Endothelial cell (in vitro differentiated cells): ENCODE data around the gene CREBBP. TPM values are rescaled to one million over a fixed set of nuclear protein-coding genes. Genes with fewer than 3 reads are reported as not detected.

Source experiments
- DNase-seq: peaks from one replicate; pipeline ENCODE4 v3.0.0; 2021; ENCODE audit warnings: low spot score
- H3K27ac Mint-ChIP-seq: one replicate; pipeline ENCODE4 v1.8.0; 2021; ENCODE audit warnings: mixed read lengths, inconsistent platforms; ENCODE audit not compliant: unreplicated experiment
- H3K27me3 Mint-ChIP-seq: one replicate; pipeline ENCODE4 v1.8.0; 2021; ENCODE audit warnings: mild to moderate bottlenecking, moderate library complexity, mixed read lengths, inconsistent platforms; ENCODE audit not compliant: unreplicated experiment
- H3K36me3 Mint-ChIP-seq: one replicate; pipeline ENCODE4 v1.8.0; 2021; ENCODE audit warnings: mild to moderate bottlenecking, low read depth, mixed read lengths, inconsistent platforms; ENCODE audit not compliant: unreplicated experiment
- H3K4me1 Mint-ChIP-seq: one replicate; pipeline ENCODE4 v1.8.0; 2021; ENCODE audit warnings: mild to moderate bottlenecking, mixed read lengths, inconsistent platforms; ENCODE audit not compliant: unreplicated experiment
- H3K4me3 Mint-ChIP-seq: one replicate; pipeline ENCODE4 v1.8.0; 2021; ENCODE audit warnings: mild to moderate bottlenecking, mixed read lengths, inconsistent platforms; ENCODE audit not compliant: unreplicated experiment
- H3K9me3 Mint-ChIP-seq: one replicate; pipeline ENCODE4 v1.8.0; 2021; ENCODE audit warnings: mixed read lengths, inconsistent platforms; ENCODE audit not compliant: unreplicated experiment
- CTCF ChIP-seq: fragments of 200-600 bp; sonication (generic); IDR thresholded peaks from one replicate; pipeline ENCODE4 v1.5.0; 2021; ENCODE audit warnings: antibody characterized with exemption; ENCODE audit not compliant: unreplicated experiment
- total RNA-seq: library from RNA; stranded (reverse); fragmentation: NEBNext Ultra II Directional; extraction: Animal tissue kit (Norgen Biotek cat#: 25700); gene quantifications from one replicate; pipeline ENCODE4 v1.2.1, GENCODE V29; 2021; ENCODE audit not compliant: unreplicated experiment

Gene CREBBP
- total RNA-seq, 1 donor from 2014 or later, result 66.3 TPM

- H3K4me3 Mint-ChIP-seq, result no peak overlapping the region
- H3K36me3 Mint-ChIP-seq, result peaks cover 4% of the 10 kb centered on the region
- no peak for TF ChIP-seq CTCF
- peaks cover 4% of the 10 kb centered on the region for H3K27me3 Mint-ChIP-seq
- no peak overlapping the region for H3K27ac Mint-ChIP-seq
- peaks cover 41% of the 10 kb centered on the region for H3K4me1 Mint-ChIP-seq
- no peak for DNase-seq
- no peaks in the 10 kb centered on the region for H3K9me3 Mint-ChIP-seq
Measured at GRCh38 chr16:3824121-3824795, 56.3 kb downstream of the CREBBP start.

- H3K9me3 Mint-ChIP-seq, result no peaks in the 10 kb centered on the region
- TF ChIP-seq CTCF, result no peak
- DNase-seq, result no peak
- H3K4me3 Mint-ChIP-seq, result no peak overlapping the region
- no peak overlapping the region for H3K27ac Mint-ChIP-seq
- peaks cover 39% of the 10 kb centered on the region for H3K4me1 Mint-ChIP-seq
- H3K27me3 Mint-ChIP-seq, result peaks cover 4% of the 10 kb centered on the region
- H3K36me3 Mint-ChIP-seq, result peaks cover 4% of the 10 kb centered on the region
Measured at GRCh38 chr16:3823427-3823826, 57.1 kb downstream of the CREBBP start.

- Mint-ChIP-seq H3K27ac (peak overlapping the region; percentile 67), H3K4me1 (peaks cover 39% of the 10 kb centered on the region), H3K36me3 (peaks cover 4% of the 10 kb centered on the region), H3K9me3 (no peaks in the 10 kb centered on the region), H3K27me3 (peaks cover 4% of the 10 kb centered on the region), H3K4me3 (no peak overlapping the region)
- DNase-seq, result no peak
- TF ChIP-seq CTCF, result no peak
Measured at GRCh38 chr16:3822366-3823045, 58.0 kb downstream of the CREBBP start.

- Mint-ChIP-seq H3K4me1 (peaks cover 33% of the 10 kb centered on the region), H3K4me3 (no peak overlapping the region), H3K27me3 (peaks cover 6% of the 10 kb centered on the region), H3K9me3 (no peaks in the 10 kb centered on the region), H3K27ac (no peak overlapping the region), H3K36me3 (peaks cover 8% of the 10 kb centered on the region)
- no peak for DNase-seq
- TF ChIP-seq CTCF, result no peak
Measured at GRCh38 chr16:3821184-3821583, 59.3 kb downstream of the CREBBP start.
